HG02852 (cell line): ENCODE results near the gene GABRD.

Experiments used
- ATAC-seq: cut with Tn5 transposase; IDR thresholded peaks from one replicate; pipeline ENCODE4 v1.9.1; 2021; ENCODE audit warnings: mild to moderate bottlenecking, moderate library complexity; ENCODE audit not compliant: unreplicated experiment

Gene GABRD

DNA sequence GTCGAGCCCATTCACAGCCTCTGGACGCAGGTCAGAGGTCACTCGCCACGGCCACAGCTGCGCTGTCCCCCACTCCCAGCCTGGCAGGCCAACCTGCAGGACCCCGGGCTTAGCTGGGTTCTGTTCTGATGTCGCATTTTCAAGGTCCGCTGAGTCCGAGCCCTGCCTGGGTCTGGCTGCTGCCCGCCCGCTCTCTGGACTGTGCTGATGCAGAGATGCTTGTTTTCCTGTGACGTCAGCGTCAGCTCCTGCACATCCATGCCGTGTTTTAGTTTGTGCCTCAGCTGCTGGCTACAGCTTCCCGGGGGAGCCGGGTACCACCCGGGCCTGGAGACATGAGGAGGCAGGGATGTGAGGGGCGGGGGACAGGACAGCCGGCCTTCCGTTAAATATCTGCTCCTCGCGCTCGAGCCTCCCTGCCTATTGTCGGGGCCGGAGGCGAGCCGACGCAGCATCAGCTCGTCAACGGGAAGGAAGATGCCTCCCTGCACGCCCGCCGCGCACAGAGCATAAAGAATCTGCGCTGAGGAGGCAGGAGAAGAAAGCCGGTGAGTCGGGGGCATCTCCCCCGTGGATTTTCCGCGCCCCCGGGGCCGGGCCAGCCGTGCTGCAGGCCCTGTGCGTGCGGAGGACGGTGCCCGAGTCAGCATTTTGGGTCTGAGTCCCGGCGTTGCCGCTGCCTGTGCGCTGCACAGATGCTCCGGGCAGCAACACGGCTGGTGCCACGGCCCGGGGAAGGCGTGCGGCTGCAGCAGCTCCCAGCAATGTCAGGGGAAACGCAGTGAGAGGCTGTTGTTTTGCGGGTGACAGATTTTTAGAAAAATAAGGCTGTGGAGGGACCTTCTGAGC, 54.5 kb downstream of the GABRD start:
- ATAC-seq, result no peak

DNA sequence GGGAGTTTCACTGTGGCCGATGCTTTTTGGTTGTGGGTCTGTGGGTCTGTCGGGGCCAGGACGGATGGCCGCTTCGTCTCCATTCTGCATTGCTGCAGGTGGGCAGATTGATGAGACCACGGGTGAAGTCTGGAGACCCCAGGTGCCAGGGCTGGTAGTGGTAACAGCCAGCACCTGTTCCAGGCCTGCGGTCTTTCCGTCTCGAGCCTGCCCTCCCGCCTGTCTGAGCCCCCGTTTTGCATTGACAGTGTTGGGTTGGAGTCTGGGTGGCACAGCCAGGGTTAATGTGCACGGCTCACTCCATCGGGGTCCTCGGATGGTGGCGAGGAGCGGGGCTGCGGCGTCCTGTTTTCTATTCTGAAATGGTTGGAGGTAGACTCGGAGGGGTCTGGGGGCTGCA, 55.3 kb downstream of the GABRD start:
- ATAC-seq, result no peak

DNA sequence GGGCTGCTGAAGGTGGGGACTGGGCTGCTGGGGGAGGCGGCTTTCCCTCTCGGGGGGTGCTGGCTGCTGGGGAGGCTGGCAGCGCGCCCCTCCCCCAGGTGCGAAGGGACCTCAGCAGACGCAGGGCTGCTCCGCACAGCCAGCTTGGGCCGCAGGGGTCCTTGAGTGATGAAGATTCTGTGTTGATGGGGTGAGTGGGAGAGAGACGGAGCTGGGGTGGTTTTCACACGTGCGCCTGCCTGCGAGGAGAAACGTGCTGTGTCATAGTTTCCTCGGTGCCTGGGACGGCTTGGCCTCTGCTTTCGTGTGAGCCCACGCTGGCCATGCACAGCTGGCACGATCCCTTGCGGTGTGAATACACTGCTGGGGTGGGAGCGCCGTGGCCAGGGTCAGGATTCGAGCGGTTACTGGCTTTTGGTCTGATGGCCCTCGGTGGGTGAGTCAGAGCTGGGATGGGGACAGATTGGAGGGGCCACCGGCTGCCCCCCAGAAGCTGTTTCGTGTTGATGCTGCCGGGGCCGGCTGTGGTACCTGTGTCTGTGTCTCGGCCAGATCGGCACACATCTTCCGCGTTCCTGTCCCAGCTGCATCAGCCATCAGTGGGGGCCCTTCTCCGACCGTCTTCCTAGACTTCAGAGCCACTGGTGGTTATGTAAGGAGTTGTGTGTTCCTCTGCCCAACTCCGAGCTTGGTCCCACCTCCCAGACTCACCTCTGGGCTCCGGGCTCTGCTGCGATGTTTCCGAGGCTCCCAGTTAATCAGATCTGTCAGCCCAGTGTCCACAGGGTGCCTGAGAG, 56.0 kb downstream of the GABRD start:
- no peak for ATAC-seq

DNA sequence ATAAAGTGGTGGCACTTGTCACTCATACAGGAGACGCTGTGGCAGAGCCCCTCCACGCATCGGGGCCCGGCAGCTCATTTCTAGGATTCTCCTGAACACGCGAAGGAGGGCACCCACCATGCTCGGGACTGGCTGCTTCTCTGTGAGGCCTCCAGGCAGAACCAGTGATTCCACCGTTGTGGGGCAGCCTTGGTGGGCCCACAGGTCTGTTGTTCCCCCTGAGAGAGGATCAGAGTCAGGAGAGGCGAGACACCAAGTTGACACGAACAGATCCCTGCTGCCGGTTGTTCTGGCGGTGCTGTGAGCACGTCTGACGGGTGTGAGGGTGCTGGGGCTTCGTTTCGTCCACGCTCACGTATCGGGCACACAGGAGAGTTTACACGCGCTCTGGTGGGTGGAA, 57.7 kb downstream of the GABRD start:
- ATAC-seq, result no peak

DNA sequence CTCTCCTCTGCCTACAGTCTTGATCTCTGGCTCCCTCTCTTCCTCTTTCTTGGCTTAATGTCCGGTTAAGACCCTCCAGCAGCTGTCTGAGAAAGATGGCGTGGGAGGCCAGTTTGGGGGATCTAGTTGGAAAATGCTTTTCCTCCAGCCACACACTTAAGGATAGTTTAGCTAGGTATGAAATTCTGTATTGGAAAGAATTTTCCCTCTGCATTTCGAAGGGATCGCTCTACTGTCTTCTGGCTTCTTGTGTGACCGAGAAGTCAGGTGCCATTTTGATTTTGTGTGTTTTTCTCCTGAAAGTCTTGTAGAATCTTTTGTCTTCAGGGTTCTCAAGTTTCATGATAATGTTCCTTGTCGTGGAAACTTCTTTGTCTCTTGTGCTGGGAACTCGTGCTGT, 59.0 kb downstream of the GABRD start:
- no peak for ATAC-seq

DNA sequence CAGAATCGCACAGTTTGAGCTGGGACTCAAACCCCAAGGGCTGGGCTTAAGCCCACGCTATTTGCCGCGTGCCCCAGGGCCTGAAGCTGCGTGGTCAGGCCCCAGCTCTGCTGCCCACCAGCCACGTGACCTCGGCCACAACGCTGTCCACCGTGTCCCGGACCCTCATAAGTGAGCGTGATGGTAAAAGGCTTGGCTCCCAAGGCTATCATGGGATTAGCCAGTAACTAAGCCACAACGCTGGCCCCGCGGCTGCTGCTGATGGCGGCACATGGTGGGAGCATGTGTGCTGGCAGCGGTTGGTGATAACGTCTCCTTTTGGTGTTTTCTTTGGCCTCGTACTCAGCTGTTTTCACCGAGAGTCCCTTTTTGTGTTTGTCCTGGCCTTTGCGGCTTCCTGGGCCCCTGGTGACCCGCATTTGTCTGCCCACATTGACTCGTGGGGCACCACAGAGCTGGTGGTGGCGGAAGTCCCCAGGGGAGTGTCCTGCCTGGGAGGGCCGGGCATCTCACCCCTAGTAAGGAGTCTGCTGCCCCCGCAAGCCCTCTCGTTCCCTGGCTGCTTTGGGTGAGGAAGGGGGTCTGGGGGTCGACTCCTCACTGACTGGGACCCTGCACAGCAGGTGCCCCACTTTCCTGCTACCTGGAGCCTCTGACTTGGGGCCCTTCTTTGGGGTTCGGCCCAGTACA, 60.4 kb downstream of the GABRD start:
- ATAC-seq, result no peak

DNA sequence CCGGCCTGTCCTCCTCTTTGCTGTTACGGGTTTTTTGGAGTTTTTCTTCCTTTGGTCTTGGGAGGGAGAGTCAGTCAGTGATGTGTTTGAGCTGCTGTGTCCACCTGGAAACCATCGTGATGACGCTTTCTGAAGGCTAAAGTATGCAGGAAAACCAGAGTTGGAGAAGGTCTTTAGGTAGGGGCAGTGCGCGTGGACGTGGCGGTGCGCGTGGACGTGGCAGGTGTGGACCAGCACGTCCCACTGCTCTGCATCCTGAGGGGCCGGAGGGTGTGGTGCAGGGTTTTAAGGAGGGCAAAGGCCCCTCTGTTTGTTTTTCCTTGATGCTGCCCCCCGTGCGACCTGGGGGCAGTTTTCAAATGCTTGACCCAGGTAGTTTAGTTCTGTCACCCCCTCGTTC, 61.0 kb downstream of the GABRD start:
- ATAC-seq, result no peak
